Stimulated activated CD4-positive, alpha-beta T cell treated with anti-CD3 and anti-CD28 coated beads, Interleukin-1b, Interleukin-23, amount 100 ng/mL, for 4 hours (primary cell): ENCODE measurements around the gene BCL2L2.
"Not testable (repeated sequence)": the region's sequence is repeated elsewhere in the genome, so short reads cannot be mapped to it uniquely, and the experiment has no call there.

ENCODE experiments used
- DNase-seq, 2 donors: peaks; one replicate each; pipeline ENCODE4 v3.0.0-alpha.2; 2020; ENCODE audit warnings: low read depth in 2 of 2

The BCL2L2 gene

GRCh38 chr14:23324455-23324846, 17.8 kb downstream of the BCL2L2 start:
- DNase-seq, result no peak

DNA sequence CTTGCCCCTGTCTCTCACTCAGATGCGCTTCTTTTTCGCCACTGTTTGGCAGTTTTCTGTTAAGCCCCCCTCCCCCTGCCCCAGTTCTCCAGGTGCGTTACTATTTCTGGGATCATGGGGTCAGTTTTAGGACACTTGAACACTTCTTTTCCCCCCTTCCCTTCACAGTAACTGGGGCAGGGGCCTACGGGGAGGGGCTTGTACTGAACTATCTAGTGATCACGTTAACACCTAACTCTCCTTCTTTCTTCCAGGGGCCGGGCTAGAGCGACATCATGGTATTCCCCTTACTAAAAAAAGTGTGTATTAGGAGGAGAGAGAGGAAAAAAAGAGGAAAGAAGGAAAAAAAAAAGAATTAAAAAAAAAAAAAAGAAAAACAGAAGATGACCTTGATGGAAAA, 18.4 kb downstream of the BCL2L2 start:
- no peak for DNase-seq

- not testable (repeated sequence) for DNase-seq
Observed at GRCh38 chr14:23325746-23326145, 19.1 kb downstream of the BCL2L2 start.

- DNase-seq, result no peak
Observed at GRCh38 chr14:23326491-23327332, 20.1 kb downstream of the BCL2L2 start.

DNA sequence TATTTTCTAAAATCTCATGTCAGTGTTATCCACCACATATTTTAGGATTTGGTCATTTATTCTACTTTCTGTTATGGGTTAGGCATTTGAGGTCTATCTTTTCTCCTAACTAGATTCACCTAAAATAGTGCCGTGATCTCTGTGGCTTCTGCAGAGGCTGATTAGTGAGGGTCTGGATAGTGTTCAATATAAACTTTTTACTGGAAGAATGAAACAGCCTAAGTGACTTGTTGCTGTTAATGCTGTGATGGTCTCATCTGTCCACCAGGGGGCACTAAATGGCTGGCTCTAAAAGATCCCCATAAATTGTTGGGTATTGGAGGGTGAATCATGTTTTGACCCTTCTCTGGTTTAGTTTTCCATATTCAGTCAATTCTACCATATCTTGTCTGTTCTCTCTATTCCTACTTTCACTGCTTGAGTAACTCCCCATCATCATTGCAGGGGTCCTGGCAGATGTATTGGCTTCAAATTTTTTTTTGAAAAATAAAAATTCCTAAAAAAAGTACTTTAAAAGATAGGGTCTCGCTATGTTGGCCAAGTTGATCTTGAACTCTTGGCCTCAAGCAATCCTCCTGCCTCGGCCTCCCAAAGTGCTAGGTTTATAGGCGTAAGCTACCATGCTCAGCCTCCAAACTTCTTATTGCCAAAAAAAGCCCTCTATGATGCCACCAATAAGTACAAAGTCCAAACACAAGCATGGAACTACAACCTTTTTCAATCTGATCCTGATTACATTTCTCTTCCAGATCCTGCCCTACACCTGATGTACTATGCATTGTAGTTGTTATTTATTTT, 21.5 kb downstream of the BCL2L2 start:
- DNase-seq, result peak; percentile 31 to 57

DNA sequence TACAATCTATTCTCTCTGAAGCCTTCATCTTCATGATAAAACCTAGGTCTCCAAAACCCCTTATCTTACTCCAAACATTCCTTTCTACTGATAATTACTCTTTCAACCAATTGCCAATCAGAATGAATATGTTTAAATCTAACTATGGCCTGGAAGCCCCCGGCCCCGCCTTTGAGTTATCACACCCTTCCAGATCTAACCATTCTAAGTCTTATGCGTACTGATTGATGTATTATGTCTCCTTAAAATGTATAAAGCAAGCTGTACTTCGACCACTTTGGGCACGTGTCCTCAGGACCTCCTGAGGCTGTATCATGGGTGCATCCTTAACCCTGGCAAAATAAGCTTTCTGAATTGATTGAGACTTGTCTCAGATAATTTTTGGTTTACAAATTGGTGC, 29.0 kb downstream of the BCL2L2 start:
- no peak for DNase-seq

DNA sequence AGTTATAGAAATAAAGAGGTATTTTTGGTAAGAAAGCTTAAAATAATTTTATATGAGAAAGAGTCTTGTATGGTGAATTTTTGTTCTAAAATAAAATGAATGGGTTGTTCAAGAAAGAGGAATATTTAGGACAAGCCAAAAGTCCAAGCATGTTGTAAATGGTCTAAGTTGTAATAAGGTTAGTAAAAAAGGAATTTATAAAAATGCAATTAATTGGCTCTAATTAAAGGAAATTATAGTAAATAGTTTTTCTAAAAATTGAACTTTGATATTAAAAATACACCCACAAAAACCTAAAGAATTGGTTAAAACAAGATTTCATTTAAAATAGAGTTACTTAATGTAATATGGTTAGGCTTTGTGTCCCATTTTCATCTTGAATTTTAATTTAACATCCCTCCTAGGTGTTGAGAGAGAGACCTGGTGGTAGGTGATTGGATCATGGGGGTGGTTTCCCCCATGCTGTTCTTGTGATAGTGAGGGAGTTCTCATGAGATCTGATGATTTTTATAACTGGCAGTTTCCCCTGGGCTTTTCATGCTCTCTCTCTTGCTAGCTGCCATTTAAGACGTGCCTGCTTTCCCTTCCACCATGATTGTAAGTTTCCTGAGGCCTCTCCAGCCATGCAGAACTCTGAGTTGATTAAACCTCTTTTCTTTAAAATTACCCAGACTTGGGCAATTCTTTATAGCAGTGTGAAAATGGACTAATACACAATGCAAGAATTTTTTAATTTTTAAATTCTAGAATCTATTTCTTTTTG, 33.1 kb downstream of the BCL2L2 start:
- DNase-seq, result no peak

DNA sequence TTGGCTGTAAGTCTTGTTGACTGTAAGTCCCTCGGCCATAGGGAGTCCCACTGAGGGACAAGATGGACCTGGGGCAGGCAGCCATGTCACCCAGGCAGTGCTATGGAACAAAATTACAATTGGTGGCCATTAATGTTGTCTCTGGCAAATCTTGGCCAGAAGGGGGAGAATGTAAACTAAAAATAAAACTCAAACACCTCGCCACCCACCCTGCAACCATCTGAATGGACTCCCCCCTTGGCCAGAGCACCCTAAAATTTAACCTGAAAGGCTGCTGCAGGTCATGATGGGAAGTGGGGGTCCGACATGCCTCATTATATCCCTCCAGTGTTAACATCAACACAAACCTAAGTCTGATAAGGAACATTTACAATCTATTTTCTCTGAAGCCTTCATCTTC, 37.8 kb downstream of the BCL2L2 start:
- no peak for DNase-seq

GRCh38 chr14:23345987-23346692, 39.5 kb downstream of the BCL2L2 start:
- no peak for DNase-seq

DNA sequence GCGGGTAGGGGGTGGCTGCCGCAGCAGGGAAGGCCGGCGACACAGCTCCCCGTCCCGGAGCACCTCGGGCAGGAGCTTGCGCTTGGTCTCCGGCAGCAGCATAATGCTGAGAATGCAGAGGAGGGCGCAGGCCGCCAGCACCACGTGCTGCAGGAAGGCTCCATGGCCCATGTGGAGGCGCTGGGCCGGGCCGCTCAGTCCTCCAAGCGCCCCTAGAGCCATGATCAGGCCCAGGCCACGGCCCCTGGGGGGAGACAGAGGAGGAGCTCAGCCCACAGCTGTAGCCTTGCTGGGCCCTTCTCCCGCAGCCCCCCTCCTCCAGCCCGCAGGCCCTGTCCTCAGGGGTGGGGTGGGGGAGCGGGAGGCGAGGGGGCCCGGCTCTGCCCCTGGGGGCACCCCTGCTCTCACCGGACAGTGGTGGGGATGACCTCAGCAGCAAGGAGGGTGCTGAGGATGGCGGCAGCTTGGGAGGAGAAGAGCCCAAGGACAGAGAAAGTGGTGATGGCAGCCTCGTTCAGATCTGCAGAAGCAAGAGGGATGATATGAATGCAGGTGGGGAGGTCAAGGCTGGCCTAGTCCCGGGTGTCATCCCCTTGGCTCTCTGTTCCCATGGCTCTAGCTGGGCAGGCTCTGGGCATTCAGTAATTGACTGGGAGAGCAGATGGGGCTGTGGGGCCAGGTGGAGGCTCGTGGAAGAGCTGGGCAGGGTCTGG, 40.2 kb downstream of the BCL2L2 start:
- no peak for DNase-seq

DNA sequence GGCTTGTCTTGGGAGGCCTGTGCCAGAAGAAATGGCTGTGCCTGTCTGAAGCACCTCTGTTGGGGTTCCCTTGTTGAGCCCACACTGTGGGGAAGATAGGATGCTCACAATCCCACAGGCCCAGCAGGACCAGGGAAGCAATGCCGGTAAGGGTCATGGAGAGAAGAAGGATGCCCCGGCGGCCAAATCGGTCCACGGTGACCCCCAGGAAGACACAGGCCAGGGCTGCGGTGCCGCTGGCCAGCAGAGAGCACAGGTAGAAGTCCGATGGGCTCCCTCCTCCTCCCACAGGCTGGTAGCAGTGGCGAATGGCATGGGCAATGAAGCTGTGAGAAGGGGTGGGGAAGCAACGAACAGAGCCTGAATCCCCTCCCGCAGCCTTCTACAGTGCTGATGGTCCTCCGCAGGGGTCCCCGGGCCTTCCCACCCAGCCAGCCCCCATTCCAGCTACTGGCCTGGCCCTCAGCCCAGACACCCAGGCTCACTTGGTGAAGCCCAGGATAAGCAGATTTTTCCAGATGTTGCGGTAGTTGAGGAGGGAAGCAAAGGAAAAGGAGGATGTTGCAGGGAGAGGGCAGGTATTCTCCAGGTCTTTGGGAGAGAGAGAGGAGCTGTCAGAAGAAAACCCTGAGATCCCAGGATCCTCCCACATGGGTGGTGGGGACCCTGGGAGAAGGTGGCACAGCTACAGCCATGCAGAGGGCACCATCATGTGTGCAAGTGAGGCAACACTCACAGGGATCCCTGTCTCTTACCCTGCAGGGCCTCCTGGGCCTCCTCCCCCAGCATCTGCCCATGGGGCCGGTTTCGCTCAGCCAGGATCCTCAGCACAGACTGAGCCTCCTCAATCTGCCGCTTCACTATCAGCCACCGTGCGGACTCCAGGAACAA, 41.0 kb downstream of the BCL2L2 start:
- DNase-seq, result no peak

DNA sequence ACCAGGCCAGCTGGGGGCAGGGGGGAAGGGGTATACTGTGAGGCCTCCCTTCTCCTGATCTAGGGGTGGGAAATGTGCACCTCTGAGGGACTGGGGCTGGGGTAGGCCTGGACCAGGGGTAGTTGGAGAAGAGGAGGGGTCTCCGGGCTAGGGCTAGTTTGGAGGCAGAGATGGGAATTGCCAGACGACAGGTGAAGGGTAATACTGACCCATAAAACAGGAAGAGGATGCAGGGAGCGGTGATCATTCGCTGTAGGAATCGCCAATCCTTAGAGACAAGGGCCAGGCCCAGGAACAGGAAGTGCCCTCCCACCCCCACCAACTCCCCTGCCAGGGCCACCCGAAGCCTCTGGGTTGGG, 41.6 kb downstream of the BCL2L2 start:
- DNase-seq, result no peak

DNA sequence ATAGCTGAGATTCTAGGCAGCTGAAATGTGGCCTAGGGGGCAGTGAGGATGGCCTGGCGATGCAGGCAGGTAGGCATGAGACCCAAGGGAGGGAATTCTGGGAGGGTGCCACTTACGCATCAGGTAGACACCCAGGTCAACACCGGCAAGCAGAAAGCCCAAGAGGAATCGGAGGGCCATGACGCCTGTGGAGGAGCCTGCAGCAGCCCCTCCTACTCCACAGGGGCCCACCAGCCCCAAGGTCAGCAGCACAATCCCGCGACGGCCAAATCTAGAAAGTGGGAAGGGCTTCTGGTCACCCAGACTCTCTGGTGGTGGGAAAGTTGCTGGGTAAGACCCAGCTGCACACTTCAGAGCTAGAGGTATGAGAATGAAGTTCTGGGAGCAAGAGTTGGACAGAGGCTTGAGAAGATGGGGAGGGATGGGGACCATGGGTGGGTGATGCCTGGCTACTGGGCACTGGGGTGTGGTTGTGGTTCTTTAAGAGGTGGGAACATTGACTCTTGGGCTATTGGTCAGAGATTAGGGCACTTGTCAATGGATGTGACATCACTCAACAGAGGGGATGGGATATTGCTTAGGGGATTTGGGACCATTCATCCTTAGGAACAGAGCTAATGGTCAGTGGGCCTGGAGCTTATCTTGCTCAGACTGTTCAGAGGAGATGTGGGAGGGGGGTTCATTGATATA, 42.7 kb downstream of the BCL2L2 start:
- DNase-seq, result no peak

GRCh38 chr14:23351681-23352505, 45.3 kb downstream of the BCL2L2 start:
- no peak for DNase-seq

DNA sequence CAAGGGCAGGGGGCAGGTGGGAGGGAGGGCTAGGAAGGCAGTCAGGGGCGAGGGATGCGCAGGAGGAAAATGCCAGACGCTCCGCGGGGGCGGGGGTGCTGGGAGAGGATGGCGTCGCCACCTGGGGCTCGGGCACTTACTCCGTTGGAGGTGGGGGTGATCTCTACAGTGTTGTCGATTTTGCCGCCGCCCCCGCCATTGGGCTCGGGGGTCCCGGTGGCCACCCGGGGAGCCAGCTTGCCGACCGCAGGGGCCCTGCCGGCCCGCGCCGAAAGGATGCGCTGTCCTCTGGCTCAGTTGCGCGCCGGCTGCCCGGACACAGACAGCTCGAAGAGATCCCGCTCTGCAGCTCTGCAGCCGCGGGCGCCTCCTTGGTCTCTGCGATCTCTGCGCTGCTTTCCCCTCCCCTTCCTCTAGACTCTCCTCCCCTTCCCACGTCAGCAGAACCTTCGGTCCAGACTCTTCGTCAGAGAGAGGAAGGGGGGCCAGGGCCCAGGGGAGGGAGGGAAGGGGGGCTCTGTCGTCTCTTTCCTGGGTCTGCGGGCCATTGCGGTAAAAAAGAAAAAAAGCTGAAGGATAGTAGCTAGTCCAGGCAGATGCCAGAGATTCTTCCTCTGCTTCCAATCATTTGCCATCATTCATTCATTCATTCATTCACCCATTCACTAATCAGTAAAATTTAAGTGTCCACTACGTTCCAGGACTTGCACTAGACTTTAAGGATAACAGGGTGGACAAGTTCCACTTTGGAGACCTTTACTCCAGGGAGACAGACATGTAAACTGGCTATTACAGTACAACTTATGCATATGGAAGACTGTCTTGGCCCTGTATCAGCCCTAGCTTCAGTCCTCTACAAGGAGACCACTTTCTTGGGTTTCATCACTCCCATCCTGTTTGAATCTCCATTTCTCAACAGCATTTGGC, 46.1 kb downstream of the BCL2L2 start, which contains the start of gene SLC22A17:
Gene SLC22A17, minus strand, starts transcription at position 382 of the 927 bp plus-strand sequence.
- peak; percentile 35 to 45 for DNase-seq

GRCh38 chr14:23353433-23353780, 46.8 kb downstream of the BCL2L2 start:
- DNase-seq, result no peak

DNA sequence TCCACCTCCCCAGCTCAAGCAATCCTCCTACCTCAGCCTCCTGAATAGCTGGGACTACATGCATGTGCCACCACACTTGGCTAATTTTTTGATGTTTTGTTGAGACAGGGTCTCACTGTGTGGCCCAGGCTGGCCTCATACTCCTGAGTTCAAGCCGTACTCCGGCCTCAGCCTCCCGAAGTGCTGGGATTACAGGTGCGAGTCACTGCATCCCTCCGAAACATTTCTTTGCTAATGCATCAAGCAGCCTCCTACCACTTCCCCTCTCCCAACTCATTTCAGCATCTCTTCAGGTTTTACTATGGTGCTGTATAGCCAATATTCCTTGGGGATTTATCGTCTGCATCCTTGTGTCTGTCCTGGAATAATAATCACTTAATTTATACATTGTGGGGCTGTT, 48.4 kb downstream of the BCL2L2 start:
- DNase-seq, result no peak
